NCI-H2107 treated with DMSO at 0.1 percent for 48 hours (cell line): ENCODE data around the gene KRTAP10-11.
"Not testable (repeated sequence)": the region's sequence is repeated elsewhere in the genome, so short reads cannot be mapped to it uniquely, and the experiment has no call there.

Source experiments
- DNase-seq: peaks from one replicate; lab custom pipeline; 2025; ENCODE audit not compliant: unreplicated experiment; lab: John Stamatoyannopoulos, UW

The KRTAP10-11 gene

GRCh38 chr21:44638506-44639330, 7.5 kb upstream of the KRTAP10-11 start:
- DNase-seq = not testable (repeated sequence)

GRCh38 chr21:44639331-44639655, 6.9 kb upstream of the KRTAP10-11 start:
- no peak for DNase-seq

GRCh38 chr21:44640761-44641160, 5.5 kb upstream of the KRTAP10-11 start:
- no peak for DNase-seq

- DNase-seq = no peak
These were observed 2.4 kb upstream of the KRTAP10-11 start for GRCh38 chr21:44643741-44644310.

GRCh38 chr21:44644878-44645277, 1.3 kb upstream of the KRTAP10-11 start:
- DNase-seq = no peak

GRCh38 chr21:44647222-44647552, 973 bp downstream of the KRTAP10-11 start:
- DNase-seq = no peak

- no peak for DNase-seq
These were observed 2.5 kb downstream of the KRTAP10-11 start for GRCh38 chr21:44648557-44649311.

- no peak for DNase-seq
These were observed 3.4 kb downstream of the KRTAP10-11 start for GRCh38 chr21:44649521-44650100.

GRCh38 chr21:44650265-44650972, 4.2 kb downstream of the KRTAP10-11 start:
- DNase-seq = no peak

GRCh38 chr21:44650973-44651675, 4.9 kb downstream of the KRTAP10-11 start:
- no peak for DNase-seq

GRCh38 chr21:44653123-44653522, 6.9 kb downstream of the KRTAP10-11 start:
- DNase-seq = no peak

GRCh38 chr21:44653656-44654575, 7.7 kb downstream of the KRTAP10-11 start:
- DNase-seq = no peak

- no peak for DNase-seq
These were observed 8.5 kb downstream of the KRTAP10-11 start, which contains the start of gene KRTAP12-4 for GRCh38 chr21:44654576-44655175. Gene KRTAP12-4 (minus strand): TSS chr21:44654659. CDS start chr21:44654614, 45 bp downstream.

- DNase-seq = no peak
These were observed 10.7 kb downstream of the KRTAP10-11 start for GRCh38 chr21:44656868-44657267.

- DNase-seq = no peak
These were observed 11.7 kb downstream of the KRTAP10-11 start, which contains the start of gene KRTAP12-3 for GRCh38 chr21:44657635-44658540. Gene KRTAP12-3 (plus strand): TSS chr21:44657932. CDS start chr21:44657980, 48 bp downstream.

GRCh38 chr21:44658541-44658910, 12.3 kb downstream of the KRTAP10-11 start:
- no peak for DNase-seq

- DNase-seq = no peak
These were observed 12.8 kb downstream of the KRTAP10-11 start for GRCh38 chr21:44658913-44659595.
